NCI-H345 treated with DMSO at 0.1 percent for 48 hours (cell line): ENCODE data around the gene CLNS1A.
"Not testable (repeated sequence)": the region's sequence is repeated elsewhere in the genome, so short reads cannot be mapped to it uniquely, and the experiment has no call there.

Experiments
- DNase-seq: peaks from one replicate; lab custom pipeline; 2025; ENCODE audit not compliant: unreplicated experiment; lab: John Stamatoyannopoulos, UW

The CLNS1A gene

GRCh38 chr11:77619576-77620198 is 17.9 kb downstream of the CLNS1A start:
- DNase-seq, result peak; percentile 40

GRCh38 chr11:77617892-77618291 is 19.7 kb downstream of the CLNS1A start:
- no peak for DNase-seq

GRCh38 chr11:77611921-77612320 is 25.7 kb downstream of the CLNS1A start:
- no peak for DNase-seq

- DNase-seq, result no peak
Measured at GRCh38 chr11:77609234-77609633, 28.4 kb downstream of the CLNS1A start.

- no peak for DNase-seq
Measured at GRCh38 chr11:77604281-77604680, 33.3 kb downstream of the CLNS1A start.

- no peak for DNase-seq
Measured at GRCh38 chr11:77602381-77603088, 35.1 kb downstream of the CLNS1A start.

- DNase-seq, result no peak
Measured at GRCh38 chr11:77598195-77598594, 39.4 kb downstream of the CLNS1A start.

- DNase-seq, result no peak
Measured at GRCh38 chr11:77596626-77597025, 41.0 kb downstream of the CLNS1A start.

- DNase-seq, result no peak
Measured at GRCh38 chr11:77593883-77594282, 43.7 kb downstream of the CLNS1A start.

GRCh38 chr11:77592727-77593126 is 44.9 kb downstream of the CLNS1A start:
- DNase-seq, result peak; percentile 71

- peak; percentile 76 for DNase-seq
Measured at GRCh38 chr11:77590194-77590782, 47.3 kb downstream of the CLNS1A start.

- peak; percentile 84 for DNase-seq
Measured at GRCh38 chr11:77589521-77590193, 47.9 kb downstream of the CLNS1A start, which contains the start of gene AQP11. Gene AQP11 (plus strand): TSS chr11:77589953. CDS start chr11:77589993, 40 bp downstream.

- no peak for DNase-seq
Measured at GRCh38 chr11:77589181-77589520, 48.4 kb downstream of the CLNS1A start.

GRCh38 chr11:77580712-77581337 is 56.8 kb downstream of the CLNS1A start:
- no peak for DNase-seq

GRCh38 chr11:77575428-77575827 is 62.2 kb downstream of the CLNS1A start:
- not testable (repeated sequence) for DNase-seq

- not testable (repeated sequence) for DNase-seq
Measured at GRCh38 chr11:77570896-77571295, 66.7 kb downstream of the CLNS1A start.

- no peak for DNase-seq
Measured at GRCh38 chr11:77569676-77570070, 67.9 kb downstream of the CLNS1A start.

- no peak for DNase-seq
Measured at GRCh38 chr11:77568916-77569675, 68.5 kb downstream of the CLNS1A start.

GRCh38 chr11:77568306-77568705 is 69.3 kb downstream of the CLNS1A start:
- DNase-seq, result no peak
